Neural progenitor cell (in vitro differentiated cells): ENCODE measurements around the gene KRTAP5-5. TPM values are rescaled to one million over a fixed set of nuclear protein-coding genes. Genes with fewer than 3 reads are reported as not detected.
"Not testable (repeated sequence)": the region's sequence is repeated elsewhere in the genome, so short reads cannot be mapped to it uniquely, and the experiment has no call there.

ENCODE experiments used
- DNase-seq: peaks from one replicate; pipeline ENCODE4 v3.0.0-alpha.2; 2016; ENCODE audit warnings: low spot score
- H2AFZ ChIP-seq: fragments of 200-600 bp; sonication (generic); replicated peaks from 2 replicates; pipeline ENCODE4 v1.6.1; 2016; ENCODE audit warnings: antibody characterized with exemption
- H3F3A ChIP-seq: fragments of 200-600 bp; sonication (generic); 2 replicates; pipeline ENCODE4 v1.6.1; 2016; ENCODE audit warnings: antibody characterized with exemption, low read depth
- H3K27ac ChIP-seq: fragments of 200-600 bp; sonication (generic); 2 replicates; pipeline ENCODE4 v1.5.1; 2016; ENCODE audit warnings: mild to moderate bottlenecking
- H3K27me3 ChIP-seq: fragments of 200-600 bp; sonication (generic); 2 replicates; pipeline ENCODE4 v1.6.1; 2016; ENCODE audit warnings: mild to moderate bottlenecking, moderate library complexity
- H3K36me3 ChIP-seq: fragments of 200-600 bp; sonication (generic); 2 replicates; pipeline ENCODE4 v1.5.1; 2016
- H3K4me1 ChIP-seq: fragments of 200-600 bp; sonication (generic); 2 replicates; pipeline ENCODE4 v1.6.1; 2016; ENCODE audit warnings: mixed run types
- H3K4me2 ChIP-seq: fragments of 200-600 bp; sonication (generic); 2 replicates; pipeline ENCODE4 v1.6.1; 2016
- H3K4me3 ChIP-seq: fragments of 200-600 bp; sonication (generic); 2 replicates; pipeline ENCODE4 v1.5.1; 2016
- H3K79me2 ChIP-seq: fragments of 200-600 bp; sonication (generic); 2 replicates; pipeline ENCODE4 v1.6.1; 2016; ENCODE audit warnings: low read depth
- H3K9ac ChIP-seq: fragments of 200-600 bp; sonication (generic); 2 replicates; pipeline ENCODE4 v1.6.1; 2016
- H3K9me3 ChIP-seq: fragments of 200-600 bp; sonication (generic); 2 replicates; pipeline ENCODE4 v1.5.1; 2016; ENCODE audit warnings: low read depth
- H4K20me1 ChIP-seq: fragments of 200-600 bp; sonication (generic); 2 replicates; pipeline ENCODE4 v1.6.1; 2016; ENCODE audit warnings: low read depth
- H3K27ac Mint-ChIP-seq: 3 replicates; pipeline ENCODE4 v1.8.0; 2021; ENCODE audit warnings: mixed read lengths
- H3K27me3 Mint-ChIP-seq: 2 replicates; pipeline ENCODE4 v1.8.0; 2022; ENCODE audit warnings: low read depth, mild to moderate bottlenecking, inconsistent platforms, moderate library complexity, mixed read lengths; ENCODE audit not compliant: insufficient read depth
- H3K36me3 Mint-ChIP-seq: 3 replicates; pipeline ENCODE4 v1.8.0; 2021; ENCODE audit warnings: mixed read lengths
- H3K4me1 Mint-ChIP-seq: 3 replicates; pipeline ENCODE4 v1.8.0; 2021; ENCODE audit warnings: mixed read lengths
- H3K4me3 Mint-ChIP-seq: 3 replicates; pipeline ENCODE4 v1.8.0; 2021; ENCODE audit warnings: mild to moderate bottlenecking, moderate library complexity, mixed read lengths
- H3K9me3 Mint-ChIP-seq: 3 replicates; pipeline ENCODE4 v1.8.0; 2020; ENCODE audit warnings: mixed read lengths
- EZH2 ChIP-seq: fragments of 200-600 bp; sonication (generic); IDR thresholded peaks from 2 replicates; pipeline ENCODE4 v1.6.1; 2017; ENCODE audit warnings: antibody characterized with exemption, mild to moderate bottlenecking, moderate library complexity
- EZH2phosphoT487 ChIP-seq: fragments of 200-600 bp; sonication (generic); IDR thresholded peaks from 2 replicates; pipeline ENCODE4 v1.6.1; 2017; ENCODE audit warnings: antibody characterized with exemption
- total RNA-seq: library from RNA; depleted of rRNA; stranded (reverse); fragments of >200 nt; gene quantifications from 2 replicates; pipeline ENCODE4 v1.2.3, GENCODE V29; 2015; ENCODE audit warnings: low replicate concordance
- TF ChIP-seq, protein P1 (sequence below): fragments of 200-600 bp; sonication (generic); IDR thresholded peaks from 2 replicates; pipeline ENCODE4 v1.5.1; 2017; ENCODE audit warnings: antibody characterized with exemption, mild to moderate bottlenecking

KRTAP5-5 gene, protein sequence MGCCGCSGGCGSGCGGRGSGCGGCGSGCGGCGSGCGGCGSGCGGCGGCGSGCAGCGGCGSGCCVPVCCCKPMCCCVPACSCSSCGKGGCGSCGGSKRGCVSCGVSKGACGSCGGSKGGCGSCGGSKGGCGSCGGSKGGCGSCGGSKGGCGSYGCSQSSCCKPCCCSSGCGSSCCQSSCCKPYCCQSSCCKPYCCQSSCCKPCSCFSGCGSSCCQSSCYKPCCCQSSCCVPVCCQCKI
- total RNA-seq: not detected in 2 replicates

DNA sequence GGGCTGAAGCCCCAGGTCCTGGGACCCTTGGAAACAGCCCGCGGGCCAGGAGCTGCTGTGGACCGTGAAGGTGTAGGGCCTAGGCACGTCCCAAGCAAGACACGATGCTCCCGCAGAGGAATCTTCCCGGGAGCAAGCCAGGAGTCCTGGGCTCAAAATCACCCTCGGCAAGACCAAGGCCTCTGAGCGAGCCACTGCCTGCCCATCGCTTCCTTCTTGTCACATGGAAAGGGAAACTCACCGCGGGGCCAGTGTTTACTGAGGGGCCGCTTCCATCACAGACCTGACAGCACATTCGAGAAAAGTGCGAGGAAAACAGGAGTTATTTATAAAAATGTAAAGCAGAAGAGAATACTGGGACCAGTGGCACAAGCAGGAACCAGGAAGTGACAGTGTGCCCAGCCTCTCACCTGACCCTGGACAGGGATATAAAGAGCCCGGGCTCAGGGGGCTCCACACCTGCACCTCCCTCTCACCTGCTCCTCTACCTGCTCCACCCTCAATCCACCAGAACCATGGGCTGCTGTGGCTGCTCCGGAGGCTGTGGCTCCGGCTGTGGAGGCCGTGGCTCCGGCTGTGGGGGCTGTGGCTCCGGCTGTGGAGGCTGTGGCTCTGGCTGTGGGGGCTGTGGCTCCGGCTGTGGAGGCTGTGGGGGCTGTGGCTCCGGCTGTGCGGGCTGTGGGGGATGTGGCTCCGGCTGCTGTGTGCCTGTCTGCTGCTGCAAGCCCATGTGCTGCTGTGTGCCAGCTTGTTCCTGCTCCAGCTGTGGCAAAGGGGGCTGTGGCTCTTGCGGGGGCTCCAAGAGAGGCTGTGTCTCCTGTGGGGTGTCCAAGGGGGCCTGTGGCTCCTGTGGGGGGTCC, at the start of gene KRTAP5-5:
KRTAP5-5 (plus strand) TSS at position 450 of the 860 bp plus-strand sequence; CDS start at position 516, 66 bp downstream.
- Histone ChIP-seq H3K9me3 (no peaks in the 10 kb centered on the region), H3K4me2 (no peak within 1 kb of the TSS), H3K4me3 (no peak within 1 kb of the TSS), H3K27ac (no peak within 1 kb of the TSS), H3F3A (no peaks in the 10 kb centered on the region), H3K4me1 (no peaks in the 10 kb centered on the region), H2AFZ (peak within 1 kb of the TSS; percentile 88), H4K20me1 (no peaks in the 10 kb centered on the region), H3K9ac (no peak within 1 kb of the TSS), H3K27me3 (peaks cover 44% of the 10 kb centered on the region), H3K79me2 (no peaks in the 10 kb centered on the region), H3K36me3 (no peaks in the 10 kb centered on the region)
- Mint-ChIP-seq H3K4me3 (no peak within 1 kb of the TSS), H3K36me3 (no peaks in the 10 kb centered on the region), H3K27me3 (peaks cover 6% of the 10 kb centered on the region), H3K27ac (no peak within 1 kb of the TSS), H3K4me1 (peaks cover 10% of the 10 kb centered on the region), H3K9me3 (no peaks in the 10 kb centered on the region)
- TF ChIP-seq EZH2 (no peak), EZH2phosphoT487 (no peak)
- TF ChIP-seq, protein P1, sequence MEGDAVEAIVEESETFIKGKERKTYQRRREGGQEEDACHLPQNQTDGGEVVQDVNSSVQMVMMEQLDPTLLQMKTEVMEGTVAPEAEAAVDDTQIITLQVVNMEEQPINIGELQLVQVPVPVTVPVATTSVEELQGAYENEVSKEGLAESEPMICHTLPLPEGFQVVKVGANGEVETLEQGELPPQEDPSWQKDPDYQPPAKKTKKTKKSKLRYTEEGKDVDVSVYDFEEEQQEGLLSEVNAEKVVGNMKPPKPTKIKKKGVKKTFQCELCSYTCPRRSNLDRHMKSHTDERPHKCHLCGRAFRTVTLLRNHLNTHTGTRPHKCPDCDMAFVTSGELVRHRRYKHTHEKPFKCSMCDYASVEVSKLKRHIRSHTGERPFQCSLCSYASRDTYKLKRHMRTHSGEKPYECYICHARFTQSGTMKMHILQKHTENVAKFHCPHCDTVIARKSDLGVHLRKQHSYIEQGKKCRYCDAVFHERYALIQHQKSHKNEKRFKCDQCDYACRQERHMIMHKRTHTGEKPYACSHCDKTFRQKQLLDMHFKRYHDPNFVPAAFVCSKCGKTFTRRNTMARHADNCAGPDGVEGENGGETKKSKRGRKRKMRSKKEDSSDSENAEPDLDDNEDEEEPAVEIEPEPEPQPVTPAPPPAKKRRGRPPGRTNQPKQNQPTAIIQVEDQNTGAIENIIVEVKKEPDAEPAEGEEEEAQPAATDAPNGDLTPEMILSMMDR: no peak
- DNase-seq: no peak

DNA sequence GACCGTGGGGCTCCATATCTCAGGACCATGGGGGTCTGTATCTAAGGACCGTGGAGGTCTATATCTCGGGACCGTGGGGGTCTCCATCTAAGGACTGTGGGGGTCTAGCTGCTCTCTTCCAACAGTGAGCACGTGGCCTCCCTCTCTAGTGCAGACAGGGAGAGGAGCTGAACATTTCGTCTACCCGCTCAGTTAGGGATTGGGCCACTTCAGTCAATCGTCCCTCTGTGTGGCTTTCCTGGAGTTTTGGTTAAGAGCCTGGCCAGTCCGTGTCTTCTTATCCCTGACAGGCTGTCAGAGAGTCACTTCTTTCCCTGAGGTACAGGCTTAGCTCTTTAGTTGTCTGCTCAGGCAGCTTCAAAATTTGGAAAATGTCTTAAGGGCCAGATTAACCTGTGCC, 47.6 kb upstream of the KRTAP5-5 start:
- Mint-ChIP-seq H3K36me3 (no peaks in the 10 kb centered on the region), H3K4me3 (no peak overlapping the region), H3K27me3 (peaks cover 16% of the 10 kb centered on the region), H3K27ac (no peak overlapping the region), H3K4me1 (no peaks in the 10 kb centered on the region), H3K9me3 (peaks cover 18% of the 10 kb centered on the region)
- Histone ChIP-seq H3K27me3 (peaks cover 24% of the 10 kb centered on the region), H3K9ac (no peak overlapping the region), H4K20me1 (no peaks in the 10 kb centered on the region), H3K36me3 (no peaks in the 10 kb centered on the region), H3F3A (no peaks in the 10 kb centered on the region), H2AFZ (no peak overlapping the region), H3K9me3 (no peaks in the 10 kb centered on the region), H3K79me2 (no peaks in the 10 kb centered on the region), H3K4me3 (no peak overlapping the region), H3K27ac (no peak overlapping the region), H3K4me2 (no peak overlapping the region), H3K4me1 (no peaks in the 10 kb centered on the region)
- no peak for DNase-seq
- TF ChIP-seq, protein P1: no peak
- no peak for TF ChIP-seq EZH2
- TF ChIP-seq EZH2phosphoT487: no peak

DNA sequence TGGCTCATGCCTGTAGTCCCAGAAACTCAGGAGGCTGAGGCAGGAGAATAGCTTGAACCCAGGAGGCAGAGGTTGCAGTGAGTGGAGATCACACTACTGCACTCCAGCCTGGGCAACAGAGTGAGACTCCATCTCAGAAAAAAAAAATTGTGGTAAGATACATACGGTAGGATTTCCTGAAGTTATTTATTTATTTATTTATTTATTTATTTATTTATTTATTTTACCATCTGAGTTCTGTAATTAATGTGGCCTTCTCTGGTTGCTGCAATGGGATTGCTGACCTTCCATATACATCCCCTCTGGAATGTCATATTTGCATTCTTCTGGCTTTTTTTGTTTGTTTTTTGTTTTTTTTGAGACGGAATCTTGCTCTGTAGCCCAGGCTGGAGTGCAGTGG, 46.7 kb upstream of the KRTAP5-5 start:
- Mint-ChIP-seq H3K27me3 (peaks cover 16% of the 10 kb centered on the region), H3K9me3 (peaks cover 18% of the 10 kb centered on the region)
- not testable (repeated sequence) for H3K4me1 ChIP-seq, H3K4me2 ChIP-seq, H3K36me3 Mint-ChIP-seq, H3K9me3 ChIP-seq, H3K4me1 Mint-ChIP-seq, DNase-seq, H3K27ac ChIP-seq, H3K4me3 ChIP-seq, H3K4me3 Mint-ChIP-seq, H4K20me1 ChIP-seq, H3F3A ChIP-seq, H3K36me3 ChIP-seq, H3K27ac Mint-ChIP-seq, H3K79me2 ChIP-seq, H3K9ac ChIP-seq, H2AFZ ChIP-seq
- H3K27me3 ChIP-seq: peaks cover 24% of the 10 kb centered on the region

DNA sequence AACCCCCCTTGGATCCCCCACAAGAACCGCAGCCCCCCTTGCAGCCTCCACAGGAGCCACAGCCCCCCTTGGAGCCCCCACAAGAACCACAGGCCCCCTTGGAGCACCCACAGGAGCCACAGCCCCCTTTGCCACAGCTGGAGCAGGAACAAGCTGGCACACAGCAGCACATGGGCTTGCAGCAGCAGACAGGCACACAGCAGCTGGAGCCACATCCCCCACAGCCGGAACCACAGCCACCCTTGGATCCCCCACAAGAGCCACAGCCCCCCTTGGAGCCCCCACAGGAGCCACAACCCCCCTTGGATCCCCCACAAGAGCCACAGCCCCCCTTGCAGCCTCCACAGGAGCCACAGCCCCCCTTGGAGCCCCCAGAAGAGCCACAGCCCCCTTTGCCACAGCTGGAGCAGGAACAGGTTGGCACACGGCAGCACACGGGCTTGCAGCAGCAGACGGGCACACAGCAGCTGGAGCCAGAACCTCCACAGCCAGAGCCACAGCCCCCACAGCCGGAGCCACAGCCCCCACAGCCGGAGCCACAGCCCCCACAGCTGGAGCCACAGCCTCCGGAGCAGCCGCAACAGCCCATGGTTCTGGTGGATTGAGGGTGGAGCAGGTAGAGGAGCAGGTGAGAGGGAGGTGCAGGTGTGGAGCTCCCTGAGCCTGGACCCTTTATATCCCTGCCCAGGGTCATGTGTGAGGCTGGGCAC, 44.8 kb upstream of the KRTAP5-5 start, which contains the start of gene KRTAP5-1:
KRTAP5-1 (minus strand) TSS at position 623 of the 710 bp plus-strand sequence; CDS start at position 589, 34 bp downstream.
- not testable (repeated sequence) for H3K4me1 ChIP-seq, DNase-seq, H3K79me2 ChIP-seq, H3K4me2 ChIP-seq, H3K4me1 Mint-ChIP-seq, H3K4me3 ChIP-seq, H2AFZ ChIP-seq, H3K36me3 Mint-ChIP-seq, H3K27ac ChIP-seq, H4K20me1 ChIP-seq, H3K4me3 Mint-ChIP-seq, H3K9ac ChIP-seq, H3K9me3 ChIP-seq, H3K36me3 ChIP-seq, H3K27ac Mint-ChIP-seq, H3F3A ChIP-seq
- peaks cover 15% of the 10 kb centered on the region for H3K27me3 Mint-ChIP-seq
- peaks cover 11% of the 10 kb centered on the region for H3K9me3 Mint-ChIP-seq
- H3K27me3 ChIP-seq: peaks cover 24% of the 10 kb centered on the region
